Measurements from ENCODE around the gene SCMH1. TPM values are rescaled to one million over a fixed set of nuclear protein-coding genes. Genes with fewer than 3 reads are reported as not detected.

The SCMH1 gene
- total and polyA plus RNA-seq, 11 donors: 36.0 to 56.2 (median 43.0) TPM

- peaks cover 0 to 77% (median 61%) of the 10 kb centered on the region in 9 donors for H3K36me3 ChIP-seq
- no peaks in the 10 kb centered on the region for H3K9me3 ChIP-seq
- intact Hi-C loops (cut with DNase I): no loop called here
- peak overlapping the region in 1 of 12 donors; percentile 21 for H3K27ac ChIP-seq
- no peak overlapping the region for H3K4me3 ChIP-seq
- DNase-seq (no peak), ATAC-seq (no peak)
- WGBS, 4 donors: 82 to 89% (median 88%) methylated on average over 3 of the region's 3 CpGs
- H3K27me3 ChIP-seq: no peaks in the 10 kb centered on the region
- TF ChIP-seq POLR2A (IDR thresholded peaks at IDR 0.05): no peak
- no peak for TF ChIP-seq CTCF (IDR thresholded peaks at IDR 0.05)
- H3K4me1 ChIP-seq: peaks cover 0 to 25% (median 11%) of the 10 kb centered on the region in 12 donors
These were observed 256.2 kb downstream of the SCMH1 start for GRCh38 chr1:40985875-40986274.

GRCh38 chr1:40985161-40985560 is 256.9 kb downstream of the SCMH1 start:
- DNase-seq: no peak
- WGBS, 4 donors: 76 to 83% (median 81%) methylated on average over 5 of the region's 5 CpGs
- Histone ChIP-seq H3K27me3 (no peaks in the 10 kb centered on the region), H3K9me3 (no peaks in the 10 kb centered on the region), H3K4me3 (no peak overlapping the region), H3K36me3 (peaks cover 0 to 70% (median 54%) of the 10 kb centered on the region in 9 donors), H3K27ac (peak overlapping the region in 1 of 12 donors; percentile 21), H3K4me1 (peaks cover 0 to 32% (median 16%) of the 10 kb centered on the region in 12 donors)
- intact Hi-C loops (cut with DNase I): no loop called here
- ATAC-seq: no peak
- TF ChIP-seq CTCF (IDR thresholded peaks at IDR 0.05): no peak
- no peak for TF ChIP-seq POLR2A (IDR thresholded peaks at IDR 0.05)

GRCh38 chr1:40984531-40984930 is 257.6 kb downstream of the SCMH1 start:
- Histone ChIP-seq H3K9me3 (no peaks in the 10 kb centered on the region), H3K36me3 (peaks cover 0 to 63% (median 48%) of the 10 kb centered on the region in 9 donors), H3K27ac (peak overlapping the region in 1 of 12 donors; percentile 21), H3K4me1 (peaks cover 0 to 33% (median 16%) of the 10 kb centered on the region in 12 donors), H3K4me3 (no peak overlapping the region), H3K27me3 (no peaks in the 10 kb centered on the region)
- TF ChIP-seq CTCF (IDR thresholded peaks at IDR 0.05): no peak
- TF ChIP-seq POLR2A (IDR thresholded peaks at IDR 0.05): no peak
- 96 to 98% (median 98%) methylated on average over 4 of the region's 4 CpGs for WGBS, 4 donors
- no peak for ATAC-seq
- intact Hi-C loops (cut with DNase I): no loop called here
- no peak for DNase-seq

GRCh38 chr1:40984066-40984465 is 258.0 kb downstream of the SCMH1 start:
- DNase-seq (no peak), ATAC-seq (no peak)
- no peak for TF ChIP-seq POLR2A (IDR thresholded peaks at IDR 0.05)
- Histone ChIP-seq H3K4me3 (no peak overlapping the region), H3K4me1 (peaks cover 0 to 36% (median 18%) of the 10 kb centered on the region in 12 donors), H3K27ac (peak overlapping the region in 1 of 12 donors; percentile 33), H3K27me3 (no peaks in the 10 kb centered on the region), H3K36me3 (peaks cover 0 to 59% (median 43%) of the 10 kb centered on the region in 9 donors), H3K9me3 (no peaks in the 10 kb centered on the region)
- intact Hi-C loops (cut with DNase I): no loop called here
- 96 to 99% (median 98%) methylated on average over 2 of the region's 2 CpGs for WGBS, 4 donors

GRCh38 chr1:40983286-40983685 is 258.8 kb downstream of the SCMH1 start:
- peaks cover 0 to 51% (median 35%) of the 10 kb centered on the region in 9 donors for H3K36me3 ChIP-seq
- peaks cover 0 to 39% (median 21%) of the 10 kb centered on the region in 12 donors for H3K4me1 ChIP-seq
- H3K27me3 ChIP-seq: no peaks in the 10 kb centered on the region
- 83 to 91% (median 90%) methylated on average over 1 of the region's 1 CpG for WGBS, 4 donors
- no peak for DNase-seq
- no peaks in the 10 kb centered on the region for H3K9me3 ChIP-seq
- intact Hi-C loops (cut with DNase I): no loop called here
- H3K4me3 ChIP-seq: no peak overlapping the region
- TF ChIP-seq CTCF (IDR thresholded peaks at IDR 0.05) (no peak), POLR2A (IDR thresholded peaks at IDR 0.05) (no peak)
- H3K27ac ChIP-seq: peak overlapping the region in 1 of 12 donors; percentile 96
- ATAC-seq: no peak
